ENCODE measurements around the gene ZNF780B. TPM values are rescaled to one million over a fixed set of nuclear protein-coding genes. Genes with fewer than 3 reads are reported as not detected.

Gene ZNF780B
- total RNA-seq, 1 experiment from 2014 or later: 31.9 TPM

- H3K23me2 ChIP-seq (ENCODE audit: insufficient read length, low read depth, low read length, poor library complexity, severe bottlenecking): no peaks in the 10 kb centered on the region
- H2AFZ ChIP-seq (ENCODE audit: low read length): no peak overlapping the region
- H4K20me1 ChIP-seq (ENCODE audit: control insufficient read depth, insufficient read depth, insufficient read length): no peaks in the 10 kb centered on the region
- no peak overlapping the region for H2BK12ac ChIP-seq (ENCODE audit: insufficient read length, low read depth, low read length)
- H3K79me1 ChIP-seq (ENCODE audit: insufficient read depth, low read depth, low read length, poor library complexity, severe bottlenecking): peaks cover 3% of the 10 kb centered on the region
- H3K4me1 ChIP-seq (ENCODE audit: insufficient read depth, low read length): no peaks in the 10 kb centered on the region
- no peak overlapping the region for H4K8ac ChIP-seq (replicated peaks; ENCODE audit: insufficient read length, low read depth, low read length)
- no peak overlapping the region for H2BK15ac ChIP-seq (ENCODE audit: low read depth, low read length)
- no peak for TF ChIP-seq CTCF (conservative IDR thresholded peaks at IDR 0.05)
- H4K91ac ChIP-seq (ENCODE audit: insufficient read length, low read depth, low read length): no peak overlapping the region
- H3K36me3 Mint-ChIP-seq (ENCODE audit: insufficient read depth in 1 of 3, low read depth in 3 of 3): peaks cover 20 to 30% (median 29%) of the 10 kb centered on the region in 3 experiments
- H2BK120ac ChIP-seq (ENCODE audit: low read depth, low read length, poor library complexity, severe bottlenecking): no peak overlapping the region
- no peak overlapping the region for H3K56ac ChIP-seq (ENCODE audit: insufficient read length, low read depth, low read length)
- H3K18ac ChIP-seq (ENCODE audit: insufficient read length, low read depth, low read length): no peak overlapping the region
- no CpG with 5 or more reads among the region's 1 CpG for WGBS (ENCODE audit: extremely low coverage, insufficient read length, low lambda C conversion rate)
- H3K9me3 ChIP-seq (ENCODE audit: control insufficient read depth, low read depth, low read length): no peaks in the 10 kb centered on the region
- H2AK5ac ChIP-seq (ENCODE audit: insufficient read length, low read length): no peak overlapping the region
- no peak overlapping the region for H3K4ac ChIP-seq (ENCODE audit: low read depth, low read length)
- no peak overlapping the region for H4K5ac ChIP-seq (ENCODE audit: insufficient read length, low read depth, low read length)
- no peak overlapping the region for H3K9ac ChIP-seq (ENCODE audit: extremely low read depth, insufficient read length, low read length)
- no peak overlapping the region for H3K4me3 Mint-ChIP-seq
- DNase-seq: no peak
- H3K14ac ChIP-seq (ENCODE audit: insufficient read depth, low read length): no peak overlapping the region
- H3K4me2 ChIP-seq (ENCODE audit: insufficient read depth, insufficient read length, low read length): no peak overlapping the region
- peaks cover 2% of the 10 kb centered on the region; the same call in 1 of the 2 replicates for H3K79me2 ChIP-seq (ENCODE audit: insufficient read depth, low read length)
- no peak overlapping the region for H3K27ac Mint-ChIP-seq
- H3K27ac ChIP-seq (ENCODE audit: insufficient read length, low read depth, low read length): no peak overlapping the region
- no peak overlapping the region for H2BK20ac ChIP-seq (ENCODE audit: low read depth, low read length, poor library complexity, severe bottlenecking)
- no peak overlapping the region for H3T11ph ChIP-seq (ENCODE audit: low read length)
- H3K27me3 ChIP-seq (ENCODE audit: insufficient read depth, low read length): no peaks in the 10 kb centered on the region
- H3K9me3 Mint-ChIP-seq: peaks cover 34 to 45% of the 10 kb centered on the region in 2 experiments
- no peaks in the 10 kb centered on the region for H3K27me3 Mint-ChIP-seq (ENCODE audit: low read depth)
- no peak overlapping the region for H2BK5ac ChIP-seq (ENCODE audit: insufficient read length, low read length)
- H3K4me1 Mint-ChIP-seq: no peaks in the 10 kb centered on the region
- H3K23ac ChIP-seq (ENCODE audit: insufficient read length, low read depth, low read length): no peak overlapping the region
Measured at GRCh38 chr19:39987596-39987995, 68.4 kb downstream of the ZNF780B start.
